HepG2 (cell line): ENCODE measurements around the gene ACYP2. TPM values are rescaled to one million over a fixed set of nuclear protein-coding genes. Genes with fewer than 3 reads are reported as not detected.

Experiments used
- ARHGAP35 ChIP-seq: sonication (generic); formaldehyde crosslinking; IDR thresholded peaks from 2 replicates; pipeline ENCODE4 v1.9.0; 2022; ENCODE audit warnings: mild to moderate bottlenecking, inconsistent platforms, moderate library complexity, missing genetic modification reagents, borderline replicate concordance
- FIP1L1 ChIP-seq: fragments of 200-400 bp; formaldehyde crosslinking; IDR thresholded peaks from 2 replicates; pipeline ENCODE4 v1.6.1; 2018; ENCODE audit warnings: low read depth, mild to moderate bottlenecking, low read length, moderate library complexity, borderline replicate concordance; ENCODE audit not compliant: insufficient read depth
- JDP2 ChIP-seq: sonication (generic); formaldehyde crosslinking; IDR thresholded peaks from 2 replicates; pipeline ENCODE4 v1.8.1; 2022; ENCODE audit warnings: missing genetic modification reagents, borderline replicate concordance
- NR2F6 ChIP-seq, 2 experiments: IDR thresholded peaks; 2 replicates each; pipeline ENCODE4 v1.6.1; 2016; ENCODE audit warnings: antibody characterized with exemption in 1 of 2, mild to moderate bottlenecking in 1 of 2
- PHF20 ChIP-seq: sonication (generic); formaldehyde crosslinking; IDR thresholded peaks from 2 replicates; pipeline ENCODE4 v1.5.0; 2020; ENCODE audit warnings: mild to moderate bottlenecking, missing genetic modification reagents
- PHF8 ChIP-seq: sonication (generic); formaldehyde crosslinking; IDR thresholded peaks from 2 replicates; pipeline ENCODE4 v1.5.0; 2020; ENCODE audit warnings: missing genetic modification reagents
- POGK ChIP-seq: sonication (generic); formaldehyde crosslinking; conservative IDR thresholded peaks from 2 replicates; pipeline ENCODE4 v1.8.0; 2022; ENCODE audit warnings: mild to moderate bottlenecking, moderate library complexity, missing genetic modification reagents
- POLR2A ChIP-seq, 2 experiments: IDR thresholded peaks; 2 replicates each; pipeline ENCODE4 v1.6.1; 2011; ENCODE audit warnings: low read depth in 2 of 2, low read length in 2 of 2, mild to moderate bottlenecking in 1 of 2, moderate library complexity in 1 of 2; ENCODE audit not compliant: insufficient read depth in 1 of 2
- REL ChIP-seq: sonication (generic); formaldehyde crosslinking; conservative IDR thresholded peaks from 2 replicates; pipeline ENCODE4 v1.8.0; 2022; ENCODE audit warnings: mild to moderate bottlenecking, missing genetic modification reagents, moderate library complexity
- RFXAP ChIP-seq: sonication (generic); formaldehyde crosslinking; IDR thresholded peaks from 2 replicates; pipeline ENCODE4 v1.4.0; 2020; ENCODE audit warnings: missing genetic modification reagents, borderline replicate concordance
- RXRB ChIP-seq: IDR thresholded peaks from 2 replicates; pipeline ENCODE4 v1.6.1; 2016; ENCODE audit warnings: borderline replicate concordance, missing genetic modification reagents, missing compliant biosample characterization
- SMAD3 ChIP-seq: sonication (generic); formaldehyde crosslinking; IDR thresholded peaks from 2 replicates; pipeline ENCODE4 v1.4.0; 2020; ENCODE audit warnings: missing genetic modification reagents
- TFDP2 ChIP-seq: sonication (generic); formaldehyde crosslinking; IDR thresholded peaks from 2 replicates; pipeline ENCODE4 v1.4.0; 2020; ENCODE audit warnings: missing genetic modification reagents
- ZBTB25 ChIP-seq: IDR thresholded peaks from 2 replicates; pipeline ENCODE4 v1.6.1; 2018; ENCODE audit warnings: missing genetic modification reagents
- ZBTB7A ChIP-seq: sonication (generic); formaldehyde crosslinking; IDR thresholded peaks from 2 replicates; pipeline ENCODE4 v1.8.0; 2022; ENCODE audit warnings: mild to moderate bottlenecking, missing genetic modification reagents
- ZNF138 ChIP-seq: sonication (generic); formaldehyde crosslinking; IDR thresholded peaks from 2 replicates; pipeline ENCODE4 v1.5.0; 2020; ENCODE audit warnings: mild to moderate bottlenecking, low read depth, missing genetic modification reagents
- ZNF790 ChIP-seq: sonication (generic); formaldehyde crosslinking; IDR thresholded peaks from 2 replicates; pipeline ENCODE4 v1.8.0; 2022; ENCODE audit warnings: missing genetic modification reagents, mild to moderate bottlenecking, borderline replicate concordance
- polyA plus RNA-seq, 8 experiments: library from polyadenylated mRNA; depleted of rRNA in 3 of 8; stranded (reverse) in 7 of 8; unstranded in 1 of 8; fragments of >200 nt; fragmentation: Illumina TruSeq in 4 of 8; extraction: Trizol in 4 of 8; gene quantifications; 2 replicates each; pipeline versions ENCODE4 v1.2.1 to v1.2.3, GENCODE V29; 2011 to 2016; ENCODE audit warnings: low read depth in 4 of 8, missing spikeins in 1 of 8, mixed read lengths in 1 of 8; ENCODE audit not compliant: insufficient read depth in 1 of 8
- total RNA-seq, 5 experiments: library from RNA; depleted of rRNA; stranded (reverse); fragments of >200 nt; fragmentation: Illumina TruSeq; extraction: Trizol; gene quantifications; 2 replicates each; pipeline ENCODE4 v1.2.3, GENCODE V29; 2016; ENCODE audit warnings: low read depth in 1 of 5
- TF ChIP-seq, protein P1 (sequence below): sonication (generic); formaldehyde crosslinking; IDR thresholded peaks from 2 replicates; pipeline ENCODE4 v1.9.0; 2021; ENCODE audit warnings: missing genetic modification reagents, mild to moderate bottlenecking, borderline replicate concordance
- TF ChIP-seq, protein P2 (sequence below): sonication (generic); formaldehyde crosslinking; IDR thresholded peaks from 2 replicates; pipeline ENCODE4 v1.5.1; 2020; ENCODE audit warnings: mild to moderate bottlenecking, missing genetic modification reagents, moderate library complexity

ACYP2 gene
- total and polyA plus RNA-seq, 2 of the 13 experiments (the other 11 are each of a cell fraction or from before 2014, with no cell fraction given), result 12.3 to 12.7 TPM

GRCh38 chr2:54143780-54144179 is 28.4 kb downstream of the ACYP2 start (continued):
- TF ChIP-seq RFXAP, result no peak
- TF ChIP-seq, protein P1, sequence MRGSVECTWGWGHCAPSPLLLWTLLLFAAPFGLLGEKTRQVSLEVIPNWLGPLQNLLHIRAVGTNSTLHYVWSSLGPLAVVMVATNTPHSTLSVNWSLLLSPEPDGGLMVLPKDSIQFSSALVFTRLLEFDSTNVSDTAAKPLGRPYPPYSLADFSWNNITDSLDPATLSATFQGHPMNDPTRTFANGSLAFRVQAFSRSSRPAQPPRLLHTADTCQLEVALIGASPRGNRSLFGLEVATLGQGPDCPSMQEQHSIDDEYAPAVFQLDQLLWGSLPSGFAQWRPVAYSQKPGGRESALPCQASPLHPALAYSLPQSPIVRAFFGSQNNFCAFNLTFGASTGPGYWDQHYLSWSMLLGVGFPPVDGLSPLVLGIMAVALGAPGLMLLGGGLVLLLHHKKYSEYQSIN (CRISPR knock-in tag), result no peak
- TF ChIP-seq, protein P2, sequence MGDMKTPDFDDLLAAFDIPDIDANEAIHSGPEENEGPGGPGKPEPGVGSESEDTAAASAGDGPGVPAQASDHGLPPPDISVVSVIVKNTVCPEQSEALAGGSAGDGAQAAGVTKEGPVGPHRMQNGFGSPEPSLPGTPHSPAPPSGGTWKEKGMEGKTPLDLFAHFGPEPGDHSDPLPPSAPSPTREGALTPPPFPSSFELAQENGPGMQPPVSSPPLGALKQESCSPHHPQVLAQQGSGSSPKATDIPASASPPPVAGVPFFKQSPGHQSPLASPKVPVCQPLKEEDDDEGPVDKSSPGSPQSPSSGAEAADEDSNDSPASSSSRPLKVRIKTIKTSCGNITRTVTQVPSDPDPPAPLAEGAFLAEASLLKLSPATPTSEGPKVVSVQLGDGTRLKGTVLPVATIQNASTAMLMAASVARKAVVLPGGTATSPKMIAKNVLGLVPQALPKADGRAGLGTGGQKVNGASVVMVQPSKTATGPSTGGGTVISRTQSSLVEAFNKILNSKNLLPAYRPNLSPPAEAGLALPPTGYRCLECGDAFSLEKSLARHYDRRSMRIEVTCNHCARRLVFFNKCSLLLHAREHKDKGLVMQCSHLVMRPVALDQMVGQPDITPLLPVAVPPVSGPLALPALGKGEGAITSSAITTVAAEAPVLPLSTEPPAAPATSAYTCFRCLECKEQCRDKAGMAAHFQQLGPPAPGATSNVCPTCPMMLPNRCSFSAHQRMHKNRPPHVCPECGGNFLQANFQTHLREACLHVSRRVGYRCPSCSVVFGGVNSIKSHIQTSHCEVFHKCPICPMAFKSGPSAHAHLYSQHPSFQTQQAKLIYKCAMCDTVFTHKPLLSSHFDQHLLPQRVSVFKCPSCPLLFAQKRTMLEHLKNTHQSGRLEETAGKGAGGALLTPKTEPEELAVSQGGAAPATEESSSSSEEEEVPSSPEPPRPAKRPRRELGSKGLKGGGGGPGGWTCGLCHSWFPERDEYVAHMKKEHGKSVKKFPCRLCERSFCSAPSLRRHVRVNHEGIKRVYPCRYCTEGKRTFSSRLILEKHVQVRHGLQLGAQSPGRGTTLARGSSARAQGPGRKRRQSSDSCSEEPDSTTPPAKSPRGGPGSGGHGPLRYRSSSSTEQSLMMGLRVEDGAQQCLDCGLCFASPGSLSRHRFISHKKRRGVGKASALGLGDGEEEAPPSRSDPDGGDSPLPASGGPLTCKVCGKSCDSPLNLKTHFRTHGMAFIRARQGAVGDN (CRISPR knock-in tag), result no peak
- no peak for TF ChIP-seq POGK
- no peak for TF ChIP-seq FIP1L1
- no peak for TF ChIP-seq ZNF138 (CRISPR knock-in tag)
- no peak for TF ChIP-seq SMAD3 (CRISPR knock-in tag)
- no peak for TF ChIP-seq REL
- TF ChIP-seq JDP2 (CRISPR knock-in tag), result no peak
- TF ChIP-seq NR2F6 (IDR thresholded peaks at IDR 0.05), result peak; percentile 90
- TF ChIP-seq NR2F6 (CRISPR knock-in tag; IDR thresholded peaks at IDR 0.05), result peak; percentile 92
- TF ChIP-seq PHF20 (CRISPR knock-in tag), result no peak
- TF ChIP-seq POLR2A (IDR thresholded peaks at IDR 0.05; ENCODE audit: insufficient read depth in 1 of 2, low read depth in 2 of 2, low read length in 2 of 2), result no peak
- peak; percentile 90 for TF ChIP-seq RXRB (CRISPR knock-in tag)
- TF ChIP-seq ZBTB25 (CRISPR knock-in tag), result no peak
- TF ChIP-seq TFDP2 (CRISPR knock-in tag), result no peak
- no peak for TF ChIP-seq ZNF790 (CRISPR knock-in tag)
- no peak for TF ChIP-seq PHF8 (CRISPR knock-in tag)
- TF ChIP-seq ARHGAP35 (CRISPR knock-in tag), result no peak
- no peak for TF ChIP-seq ZBTB7A (CRISPR knock-in tag)
